Stimulated activated CD8-positive, alpha-beta memory T cell treated with anti-CD3 and anti-CD28 coated beads, Interleukin-15, amount 100 ng/mL, for 48 hours (primary cell): Measurements from ENCODE around the gene MAPKAP1.

Experiments used
- DNase-seq, 2 donors: peaks; one replicate each; pipeline ENCODE4 v3.0.0-alpha.2; 2020; ENCODE audit warnings: low read depth in 2 of 2

Gene MAPKAP1

DNA sequence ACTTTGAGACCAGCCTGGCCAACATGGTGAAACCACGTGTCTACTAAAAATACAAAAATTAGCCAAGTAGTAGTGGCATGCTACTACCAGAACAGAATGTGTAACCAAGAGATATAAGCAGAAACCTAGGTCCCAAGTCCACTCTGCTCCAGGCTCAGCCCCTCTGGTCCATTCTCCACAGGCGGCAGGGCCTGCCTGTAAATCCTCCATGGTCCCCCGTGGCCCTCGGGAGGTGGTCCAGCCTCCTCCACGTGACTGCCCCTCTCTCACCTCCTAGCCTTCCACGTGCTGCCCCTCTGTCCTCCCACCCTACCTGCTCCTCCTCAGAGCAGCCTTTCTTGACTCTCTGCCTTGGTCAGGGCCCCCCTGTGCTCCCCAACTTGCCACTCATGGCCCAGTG, 318.0 kb downstream of the MAPKAP1 start:
- DNase-seq, result no peak

- DNase-seq, result no peak
These were observed 319.0 kb downstream of the MAPKAP1 start for GRCh38 chr9:125387861-125388524.
